SK-N-SH (cell line): Measurements from ENCODE around the gene TNN. TPM values are rescaled to one million over a fixed set of nuclear protein-coding genes. Genes with fewer than 3 reads are reported as not detected.

Source experiments
- CTCF ChIA-PET: fragments of 300-600, 350-600 bp; formaldehyde crosslinking; extraction: SDS; loops from one replicate; lab custom pipeline; 2021; lab: Yijun Ruan, JAX
- POLR2A ChIA-PET: fragments of 350-600 bp; sonication (Branson Sonifier 250); formaldehyde crosslinking; extraction: SDS; loops from one replicate; lab custom pipeline; 2020; ENCODE audit warnings: antibody characterized with exemption, inconsistent platforms; lab: Yijun Ruan, JAX
- DNase-seq: peaks from one replicate; pipeline ENCODE4 v3.0.0; 2012
- H2AFZ ChIP-seq: fragments of 200-600 bp; sonication (generic); 2 replicates; pipeline ENCODE4 v1.8.1; 2016; ENCODE audit warnings: antibody characterized with exemption, mild to moderate bottlenecking, low read depth
- H3F3A ChIP-seq: fragments of 200-600 bp; sonication (generic); replicated peaks from 2 replicates; pipeline ENCODE3; 2016; ENCODE audit warnings: antibody characterized with exemption, mild to moderate bottlenecking; ENCODE audit not compliant: insufficient read depth
- H3K27ac ChIP-seq, 2 experiments: fragments of 200-500 bp in 1 of 2; fragments of 200-600 bp in 1 of 2; sonication (Bioruptor generic) in 1 of 2; sonication (generic), shearing (Covaris generic) in 1 of 2; 2 replicates each; pipeline versions ENCODE4 v1.5.1 to v1.6.1; 2014 to 2016; ENCODE audit warnings: low read depth in 2 of 2, inconsistent platforms in 1 of 2, low read length in 1 of 2, mild to moderate bottlenecking in 1 of 2, mixed read lengths in 1 of 2
- H3K27me3 ChIP-seq: fragments of 200-600 bp; sonication (generic), shearing (Covaris generic); 2 replicates; pipeline ENCODE4 v1.6.1; 2016; ENCODE audit warnings: mixed run types; ENCODE audit not compliant: insufficient read depth
- H3K36me3 ChIP-seq, 2 experiments: fragments of 200-500 bp in 1 of 2; fragments of 200-600 bp in 1 of 2; sonication (Bioruptor generic) in 1 of 2; sonication (generic) in 1 of 2; replicated peaks in 1 of 2; 2 replicates each; pipeline versions ENCODE3 to v1.5.1; 2014 to 2016; ENCODE audit warnings: low read length in 1 of 2, mild to moderate bottlenecking in 1 of 2; ENCODE audit not compliant: insufficient read depth in 2 of 2, control insufficient read depth in 1 of 2
- H3K4me1 ChIP-seq, 2 experiments: fragments of 200-500 bp in 1 of 2; fragments of 200-600 bp in 1 of 2; sonication (Bioruptor generic) in 1 of 2; sonication (generic), shearing (Covaris generic) in 1 of 2; 2 replicates each; pipeline versions ENCODE4 v1.5.1 to v1.6.1; 2014 to 2016; ENCODE audit warnings: low read depth in 1 of 2, low read length in 1 of 2, mixed run types in 1 of 2; ENCODE audit not compliant: insufficient read depth in 2 of 2, control insufficient read depth in 1 of 2
- H3K4me2 ChIP-seq: fragments of 200-600 bp; sonication (generic), shearing (Covaris generic); 2 replicates; pipeline ENCODE4 v1.6.1; 2017; ENCODE audit warnings: mixed run types
- H3K4me3 ChIP-seq, 2 experiments: fragments of 200-500 bp in 1 of 2; fragments of 200-600 bp in 1 of 2; sonication (Bioruptor generic) in 1 of 2; sonication (generic), shearing (Covaris generic) in 1 of 2; 2 replicates each; pipeline versions ENCODE4 v1.5.1 to v1.8.1; 2014 to 2016; ENCODE audit warnings: low read depth in 2 of 2, inconsistent platforms in 1 of 2, low read length in 1 of 2, mild to moderate bottlenecking in 1 of 2, mixed read lengths in 1 of 2, moderate library complexity in 1 of 2
- H3K79me2 ChIP-seq: fragments of 200-600 bp; sonication (generic); 2 replicates; pipeline ENCODE4 v1.8.1; 2017; ENCODE audit warnings: mild to moderate bottlenecking; ENCODE audit not compliant: insufficient read depth
- H3K9ac ChIP-seq: fragments of 200-600 bp; sonication (generic); 2 replicates; pipeline ENCODE4 v1.6.1; 2017; ENCODE audit warnings: mixed run types
- H3K9me2 ChIP-seq: fragments of 200-600 bp; sonication (generic); 2 replicates; pipeline ENCODE4 v1.6.1; 2017; ENCODE audit warnings: mixed run types
- H3K9me3 ChIP-seq: fragments of 200-600 bp; sonication (generic); 2 replicates; pipeline ENCODE4 v1.6.1; 2017; ENCODE audit warnings: mixed run types, mild to moderate bottlenecking, moderate library complexity
- H4K20me1 ChIP-seq: fragments of 200-600 bp; sonication (generic); 2 replicates; pipeline ENCODE4 v1.6.1; 2017; ENCODE audit warnings: mild to moderate bottlenecking, mixed run types; ENCODE audit not compliant: insufficient read depth
- GABPA ChIP-seq: IDR thresholded peaks from 2 replicates; pipeline ENCODE4 v1.4.0; 2012; ENCODE audit warnings: low read depth, mild to moderate bottlenecking
- MEF2A ChIP-seq: IDR thresholded peaks from 2 replicates; pipeline ENCODE4 v1.4.0; 2012; ENCODE audit warnings: low read depth, borderline replicate concordance
- RAD21 ChIP-seq: IDR thresholded peaks from 2 replicates; pipeline ENCODE4 v1.6.1; 2012; ENCODE audit warnings: mild to moderate bottlenecking, low read length
- SMC3 ChIP-seq: IDR thresholded peaks from 2 replicates; pipeline ENCODE4 v1.6.1; 2012; ENCODE audit warnings: low read depth, low read length, improper control_type of control experiment
- WGBS: methylation state at CpG from one replicate; pipeline ENCODE4 v1.1.6; 2017; ENCODE audit warnings: low lambda C conversion rate; 5-methylcytosine and 5-hydroxymethylcytosine counted together
- polyA plus RNA-seq, 3 experiments: library from polyadenylated mRNA; depleted of rRNA; stranded (reverse); fragments of >200 nt; gene quantifications; 2 replicates each; pipeline ENCODE4 v1.2.3, GENCODE V29; 2012
- TF ChIP-seq, protein P1 (sequence below): IDR thresholded peaks from 2 replicates; pipeline ENCODE4 v1.4.0; 2012; ENCODE audit warnings: low read depth, borderline replicate concordance
- TF ChIP-seq, protein P2 (sequence below): fragments of 200-600 bp; sonication (generic); IDR thresholded peaks from 2 replicates; pipeline ENCODE4 v1.6.1; 2017; ENCODE audit warnings: antibody characterized with exemption, mild to moderate bottlenecking, moderate library complexity
- TF ChIP-seq, protein P3 (sequence below): IDR thresholded peaks from 2 replicates; pipeline ENCODE4 v1.6.1; 2012; ENCODE audit warnings: mild to moderate bottlenecking, low read depth, low read length, moderate library complexity
- TF ChIP-seq, protein P4 (sequence below): IDR thresholded peaks from 2 replicates; pipeline ENCODE4; 2012

The TNN gene
- polyA plus RNA-seq, 1 of the 3 experiments (the other 2 are of a cell fraction), result not detected

DNA sequence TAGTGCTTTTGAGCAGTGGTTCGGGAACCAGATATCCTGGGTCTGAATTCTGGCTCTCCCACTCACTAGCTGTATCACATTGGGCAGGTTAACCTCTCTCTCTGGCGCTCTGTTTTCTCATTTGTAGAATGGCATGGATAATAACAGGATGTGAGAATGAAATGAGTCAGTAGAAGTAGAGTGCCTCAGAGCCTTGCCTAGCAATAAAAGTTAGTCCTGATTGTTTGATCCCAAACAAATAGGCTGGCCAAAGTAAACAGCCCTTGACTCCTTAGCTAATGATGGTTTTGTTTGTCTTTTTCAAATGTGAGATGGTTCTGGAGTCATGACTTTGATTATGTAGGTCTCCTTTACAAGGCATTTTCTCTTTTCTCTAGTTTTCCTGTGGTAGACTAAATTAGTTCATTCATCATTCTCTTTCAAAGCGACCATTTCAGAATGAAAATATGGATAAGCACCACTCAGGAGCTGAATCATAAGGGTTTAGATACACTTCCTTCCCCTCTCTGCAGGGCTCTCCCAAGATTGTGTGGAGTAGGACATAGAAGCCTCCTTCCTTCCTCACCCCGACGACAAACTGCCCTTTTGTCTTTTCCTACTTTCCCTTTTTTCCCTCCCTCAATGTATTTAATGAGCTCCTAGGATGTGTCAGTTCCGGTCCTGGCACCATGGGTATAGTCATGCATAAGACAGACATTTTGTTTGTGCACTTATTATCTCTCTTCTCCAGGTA is 101.8 kb downstream of the TNN start:
- no peaks in the 10 kb centered on the region for H3K36me3 ChIP-seq
- H3K4me3 ChIP-seq, result no peak overlapping the region
- no peaks in the 10 kb centered on the region for H3K79me2 ChIP-seq
- ChIA-PET POLR2A (no interaction called here), CTCF (interaction anchor here (1.1 to 1.4 kb wide), 2 partner anchors 15 to 22 kb away, joined by 3 to 8 read pairs; no protein-coding TSS in a partner anchor)
- H3K27me3 ChIP-seq, result no peaks in the 10 kb centered on the region
- H3K27ac ChIP-seq, result no peak overlapping the region
- no peaks in the 10 kb centered on the region for H4K20me1 ChIP-seq
- no peaks in the 10 kb centered on the region for H3K9me2 ChIP-seq
- no peak overlapping the region for H2AFZ ChIP-seq
- no peaks in the 10 kb centered on the region for H3F3A ChIP-seq
- no peaks in the 10 kb centered on the region; a peak in 1 of 4 replicates for H3K4me1 ChIP-seq
- no peak for TF ChIP-seq RAD21
- TF ChIP-seq, protein P1, sequence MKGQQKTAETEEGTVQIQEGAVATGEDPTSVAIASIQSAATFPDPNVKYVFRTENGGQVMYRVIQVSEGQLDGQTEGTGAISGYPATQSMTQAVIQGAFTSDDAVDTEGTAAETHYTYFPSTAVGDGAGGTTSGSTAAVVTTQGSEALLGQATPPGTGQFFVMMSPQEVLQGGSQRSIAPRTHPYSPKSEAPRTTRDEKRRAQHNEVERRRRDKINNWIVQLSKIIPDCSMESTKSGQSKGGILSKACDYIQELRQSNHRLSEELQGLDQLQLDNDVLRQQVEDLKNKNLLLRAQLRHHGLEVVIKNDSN, result no peak
- TF ChIP-seq, protein P2, sequence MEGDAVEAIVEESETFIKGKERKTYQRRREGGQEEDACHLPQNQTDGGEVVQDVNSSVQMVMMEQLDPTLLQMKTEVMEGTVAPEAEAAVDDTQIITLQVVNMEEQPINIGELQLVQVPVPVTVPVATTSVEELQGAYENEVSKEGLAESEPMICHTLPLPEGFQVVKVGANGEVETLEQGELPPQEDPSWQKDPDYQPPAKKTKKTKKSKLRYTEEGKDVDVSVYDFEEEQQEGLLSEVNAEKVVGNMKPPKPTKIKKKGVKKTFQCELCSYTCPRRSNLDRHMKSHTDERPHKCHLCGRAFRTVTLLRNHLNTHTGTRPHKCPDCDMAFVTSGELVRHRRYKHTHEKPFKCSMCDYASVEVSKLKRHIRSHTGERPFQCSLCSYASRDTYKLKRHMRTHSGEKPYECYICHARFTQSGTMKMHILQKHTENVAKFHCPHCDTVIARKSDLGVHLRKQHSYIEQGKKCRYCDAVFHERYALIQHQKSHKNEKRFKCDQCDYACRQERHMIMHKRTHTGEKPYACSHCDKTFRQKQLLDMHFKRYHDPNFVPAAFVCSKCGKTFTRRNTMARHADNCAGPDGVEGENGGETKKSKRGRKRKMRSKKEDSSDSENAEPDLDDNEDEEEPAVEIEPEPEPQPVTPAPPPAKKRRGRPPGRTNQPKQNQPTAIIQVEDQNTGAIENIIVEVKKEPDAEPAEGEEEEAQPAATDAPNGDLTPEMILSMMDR, result no peak
- TF ChIP-seq, protein P3, sequence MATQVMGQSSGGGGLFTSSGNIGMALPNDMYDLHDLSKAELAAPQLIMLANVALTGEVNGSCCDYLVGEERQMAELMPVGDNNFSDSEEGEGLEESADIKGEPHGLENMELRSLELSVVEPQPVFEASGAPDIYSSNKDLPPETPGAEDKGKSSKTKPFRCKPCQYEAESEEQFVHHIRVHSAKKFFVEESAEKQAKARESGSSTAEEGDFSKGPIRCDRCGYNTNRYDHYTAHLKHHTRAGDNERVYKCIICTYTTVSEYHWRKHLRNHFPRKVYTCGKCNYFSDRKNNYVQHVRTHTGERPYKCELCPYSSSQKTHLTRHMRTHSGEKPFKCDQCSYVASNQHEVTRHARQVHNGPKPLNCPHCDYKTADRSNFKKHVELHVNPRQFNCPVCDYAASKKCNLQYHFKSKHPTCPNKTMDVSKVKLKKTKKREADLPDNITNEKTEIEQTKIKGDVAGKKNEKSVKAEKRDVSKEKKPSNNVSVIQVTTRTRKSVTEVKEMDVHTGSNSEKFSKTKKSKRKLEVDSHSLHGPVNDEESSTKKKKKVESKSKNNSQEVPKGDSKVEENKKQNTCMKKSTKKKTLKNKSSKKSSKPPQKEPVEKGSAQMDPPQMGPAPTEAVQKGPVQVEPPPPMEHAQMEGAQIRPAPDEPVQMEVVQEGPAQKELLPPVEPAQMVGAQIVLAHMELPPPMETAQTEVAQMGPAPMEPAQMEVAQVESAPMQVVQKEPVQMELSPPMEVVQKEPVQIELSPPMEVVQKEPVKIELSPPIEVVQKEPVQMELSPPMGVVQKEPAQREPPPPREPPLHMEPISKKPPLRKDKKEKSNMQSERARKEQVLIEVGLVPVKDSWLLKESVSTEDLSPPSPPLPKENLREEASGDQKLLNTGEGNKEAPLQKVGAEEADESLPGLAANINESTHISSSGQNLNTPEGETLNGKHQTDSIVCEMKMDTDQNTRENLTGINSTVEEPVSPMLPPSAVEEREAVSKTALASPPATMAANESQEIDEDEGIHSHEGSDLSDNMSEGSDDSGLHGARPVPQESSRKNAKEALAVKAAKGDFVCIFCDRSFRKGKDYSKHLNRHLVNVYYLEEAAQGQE, result no peak
- TF ChIP-seq GABPA, result no peak
- TF ChIP-seq SMC3, result no peak
- TF ChIP-seq, protein P4, sequence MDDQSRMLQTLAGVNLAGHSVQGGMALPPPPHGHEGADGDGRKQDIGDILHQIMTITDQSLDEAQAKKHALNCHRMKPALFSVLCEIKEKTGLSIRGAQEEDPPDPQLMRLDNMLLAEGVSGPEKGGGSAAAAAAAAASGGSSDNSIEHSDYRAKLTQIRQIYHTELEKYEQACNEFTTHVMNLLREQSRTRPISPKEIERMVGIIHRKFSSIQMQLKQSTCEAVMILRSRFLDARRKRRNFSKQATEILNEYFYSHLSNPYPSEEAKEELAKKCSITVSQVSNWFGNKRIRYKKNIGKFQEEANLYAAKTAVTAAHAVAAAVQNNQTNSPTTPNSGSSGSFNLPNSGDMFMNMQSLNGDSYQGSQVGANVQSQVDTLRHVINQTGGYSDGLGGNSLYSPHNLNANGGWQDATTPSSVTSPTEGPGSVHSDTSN, result no peak
- no peak for TF ChIP-seq MEF2A
- TF ChIP-seq, all 33 proteins: peak for 0
- H3K9me3 ChIP-seq, result no peaks in the 10 kb centered on the region
- H3K9ac ChIP-seq, result no peak overlapping the region
- H3K4me2 ChIP-seq, result no peak overlapping the region
- DNase-seq, result no peak
- WGBS, result 33% methylated on average over 6 of the region's 6 CpGs
